ENCODE results near the gene FMN2. TPM values are rescaled to one million over a fixed set of nuclear protein-coding genes. Genes with fewer than 3 reads are reported as not detected.

FMN2 gene
- total RNA-seq, 1 experiment from 2014 or later = 0.59 TPM

DNA sequence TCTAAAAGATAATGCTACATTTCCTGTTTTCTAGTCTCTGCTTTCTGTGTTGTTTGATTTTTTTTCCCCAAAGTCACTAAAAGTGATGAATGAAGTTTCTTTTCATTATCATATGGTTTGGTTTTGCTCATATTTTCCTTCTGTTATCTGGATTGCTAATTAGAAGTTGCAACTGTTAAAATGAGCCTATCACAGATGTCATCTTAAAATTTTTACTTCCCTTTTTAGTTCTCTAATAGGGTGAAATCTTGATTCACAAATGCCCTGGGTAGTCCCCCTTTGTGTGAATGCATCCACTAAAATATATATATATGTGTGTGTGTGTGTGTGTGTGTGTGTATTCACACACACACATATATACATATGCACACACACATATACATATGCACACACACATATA lies 376.2 kb downstream of the FMN2 start:
- no peak for DNase-seq
- no peak overlapping the region for H3K4me3 Mint-ChIP-seq
- no peak overlapping the region for H3T11ph ChIP-seq (ENCODE audit: low read length)
- no peak overlapping the region for H3K27ac ChIP-seq (ENCODE audit: insufficient read length, low read depth, low read length)
- no peak overlapping the region for H3K4me2 ChIP-seq (ENCODE audit: insufficient read depth, insufficient read length, low read length)
- no peak overlapping the region for H4K8ac ChIP-seq (replicated peaks; ENCODE audit: insufficient read length, low read depth, low read length)
- no peaks in the 10 kb centered on the region for H3K79me1 ChIP-seq (ENCODE audit: insufficient read depth, low read depth, low read length, poor library complexity, severe bottlenecking)
- no peaks in the 10 kb centered on the region for H3K27me3 ChIP-seq (ENCODE audit: insufficient read depth, low read length)
- H2BK120ac ChIP-seq (ENCODE audit: low read depth, low read length, poor library complexity, severe bottlenecking) = no peak overlapping the region
- H3K9ac ChIP-seq (ENCODE audit: extremely low read depth, insufficient read length, low read length) = no peak overlapping the region
- H4K20me1 ChIP-seq (ENCODE audit: control insufficient read depth, insufficient read depth, insufficient read length) = no peaks in the 10 kb centered on the region
- H3K18ac ChIP-seq (ENCODE audit: insufficient read length, low read depth, low read length) = no peak overlapping the region
- H2AFZ ChIP-seq (ENCODE audit: low read length) = no peak overlapping the region
- H2BK20ac ChIP-seq (ENCODE audit: low read depth, low read length, poor library complexity, severe bottlenecking) = no peak overlapping the region
- no peaks in the 10 kb centered on the region for H3K79me2 ChIP-seq (ENCODE audit: insufficient read depth, low read length)
- H3K36me3 Mint-ChIP-seq (ENCODE audit: insufficient read depth in 1 of 3, low read depth in 3 of 3) = no peaks in the 10 kb centered on the region
- H3K4me1 Mint-ChIP-seq = peaks cover 14 to 15% of the 10 kb centered on the region in 2 experiments
- no peaks in the 10 kb centered on the region for H3K23me2 ChIP-seq (ENCODE audit: insufficient read length, low read depth, low read length, poor library complexity, severe bottlenecking)
- no peak overlapping the region for H2BK5ac ChIP-seq (ENCODE audit: insufficient read length, low read length)
- H3K4me1 ChIP-seq (ENCODE audit: insufficient read depth, low read length) = no peaks in the 10 kb centered on the region; the same call in 1 of the 2 replicates
- no peaks in the 10 kb centered on the region for H3K9me3 Mint-ChIP-seq
- no peaks in the 10 kb centered on the region for H3K9me3 ChIP-seq (ENCODE audit: control insufficient read depth, low read depth, low read length)
- no peak overlapping the region for H3K23ac ChIP-seq (ENCODE audit: insufficient read length, low read depth, low read length)
- no peak overlapping the region for H4K5ac ChIP-seq (ENCODE audit: insufficient read length, low read depth, low read length)
- TF ChIP-seq, protein P1, sequence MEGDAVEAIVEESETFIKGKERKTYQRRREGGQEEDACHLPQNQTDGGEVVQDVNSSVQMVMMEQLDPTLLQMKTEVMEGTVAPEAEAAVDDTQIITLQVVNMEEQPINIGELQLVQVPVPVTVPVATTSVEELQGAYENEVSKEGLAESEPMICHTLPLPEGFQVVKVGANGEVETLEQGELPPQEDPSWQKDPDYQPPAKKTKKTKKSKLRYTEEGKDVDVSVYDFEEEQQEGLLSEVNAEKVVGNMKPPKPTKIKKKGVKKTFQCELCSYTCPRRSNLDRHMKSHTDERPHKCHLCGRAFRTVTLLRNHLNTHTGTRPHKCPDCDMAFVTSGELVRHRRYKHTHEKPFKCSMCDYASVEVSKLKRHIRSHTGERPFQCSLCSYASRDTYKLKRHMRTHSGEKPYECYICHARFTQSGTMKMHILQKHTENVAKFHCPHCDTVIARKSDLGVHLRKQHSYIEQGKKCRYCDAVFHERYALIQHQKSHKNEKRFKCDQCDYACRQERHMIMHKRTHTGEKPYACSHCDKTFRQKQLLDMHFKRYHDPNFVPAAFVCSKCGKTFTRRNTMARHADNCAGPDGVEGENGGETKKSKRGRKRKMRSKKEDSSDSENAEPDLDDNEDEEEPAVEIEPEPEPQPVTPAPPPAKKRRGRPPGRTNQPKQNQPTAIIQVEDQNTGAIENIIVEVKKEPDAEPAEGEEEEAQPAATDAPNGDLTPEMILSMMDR (conservative IDR thresholded peaks at IDR 0.05) = no peak
- no peak overlapping the region for H2BK15ac ChIP-seq (ENCODE audit: low read depth, low read length)
- no peak overlapping the region for H3K27ac Mint-ChIP-seq
- H4K91ac ChIP-seq (ENCODE audit: insufficient read length, low read depth, low read length) = no peak overlapping the region
- no peak overlapping the region for H3K4ac ChIP-seq (ENCODE audit: low read depth, low read length)
- no peak overlapping the region for H2BK12ac ChIP-seq (ENCODE audit: insufficient read length, low read depth, low read length)
- no peak overlapping the region for H3K14ac ChIP-seq (ENCODE audit: insufficient read depth, low read length)
- H3K27me3 Mint-ChIP-seq (ENCODE audit: low read depth) = no peaks in the 10 kb centered on the region
- H3K56ac ChIP-seq (ENCODE audit: insufficient read length, low read depth, low read length) = no peak overlapping the region
- H2AK5ac ChIP-seq (ENCODE audit: insufficient read length, low read length) = no peak overlapping the region
